ENCODE data around the gene SDS. TPM values are rescaled to one million over a fixed set of nuclear protein-coding genes. Genes with fewer than 3 reads are reported as not detected.

The SDS gene
- total and polyA plus RNA-seq, 2 donors (not counting 3 experiments of a cell fraction or from before 2014, with no cell fraction given) = not detected

GRCh38 chr12:113368331-113368730, 35.4 kb downstream of the SDS start:
- no peak for TF ChIP-seq POLR2A (IDR thresholded peaks at IDR 0.05; ENCODE audit: low read depth, low read length)
- TF ChIP-seq FOS (IDR thresholded peaks at IDR 0.05; ENCODE audit: borderline replicate concordance, insufficient read depth, low read length) = no peak
- TF ChIP-seq EZH2 (IDR thresholded peaks at IDR 0.05; ENCODE audit: borderline replicate concordance, low read depth, low read length, severe bottlenecking) = no peak
- TF ChIP-seq POLR2AphosphoS5 (IDR thresholded peaks at IDR 0.05; ENCODE audit: insufficient read depth, low read depth, low read length) = no peak
- TF ChIP-seq MYC (IDR thresholded peaks at IDR 0.05; ENCODE audit: low read depth, low read length) = no peak
- no peak for TF ChIP-seq GATA2 (IDR thresholded peaks at IDR 0.05; ENCODE audit: insufficient read depth, insufficient read length, low read depth, low read length)
- TF ChIP-seq MAX (IDR thresholded peaks at IDR 0.05; ENCODE audit: insufficient read depth, insufficient read length) = no peak
- TF ChIP-seq CTCF (IDR thresholded peaks at IDR 0.05; ENCODE audit: extremely low read depth in 1 of 2, insufficient read depth in 1 of 2, low read depth in 1 of 2, low read length in 2 of 2) = no peak
- no peak for TF ChIP-seq JUN (IDR thresholded peaks at IDR 0.05; ENCODE audit: borderline replicate concordance, insufficient read depth, insufficient read length, low read depth)
- Histone ChIP-seq H3K36me3 (ENCODE audit: control insufficient read depth in 2 of 2, extremely low read depth in 1 of 2, insufficient read depth in 2 of 2, low read length in 2 of 2) (peaks cover 0 to 9% of the 10 kb centered on the region in 2 experiments), H2AFZ (ENCODE audit: low read depth, low read length) (no peak overlapping the region), H3K27me3 (ENCODE audit: control insufficient read depth in 2 of 2, insufficient read depth in 2 of 2, low read length in 2 of 2) (no peaks in the 10 kb centered on the region), H3K4me1 (ENCODE audit: control insufficient read depth, extremely low read depth, insufficient read depth, low read length) (no peaks in the 10 kb centered on the region), H3K9me1 (replicated peaks; ENCODE audit: control insufficient read depth, extremely low read depth, insufficient read depth, low read length) (no peaks in the 10 kb centered on the region), H3K9ac (replicated peaks; ENCODE audit: extremely low read depth, insufficient read depth, low read length) (no peak overlapping the region), H4K20me1 (replicated peaks; ENCODE audit: control insufficient read depth, extremely low read depth, insufficient read depth, low read length) (no peaks in the 10 kb centered on the region), H3K27ac (ENCODE audit: insufficient read depth, low read depth, low read length) (no peak overlapping the region), H3K9me3 (replicated peaks; ENCODE audit: control insufficient read depth, insufficient read depth, low read length) (no peaks in the 10 kb centered on the region), H3K4me2 (ENCODE audit: insufficient read depth, low read length) (no peak overlapping the region), H3K4me3 (replicated peaks in 1 of 3; ENCODE audit: insufficient read depth in 1 of 3, low read depth in 1 of 3, low read length in 3 of 3) (no peak overlapping the region), H3K79me2 (ENCODE audit: control insufficient read depth, insufficient read depth, low read length) (no peaks in the 10 kb centered on the region)
- dilution Hi-C loops (cut with MboI; ENCODE audit: extremely low pct_ligation_motif_present, low sequenced_read_pairs) (no loop called here), intact Hi-C loops (cut with micrococcal nuclease) (no loop called here)
- ChIA-PET CTCF (no interaction called here), POLR2A (no interaction called here)
- FAIRE-seq = no peak
- DNase-seq (ENCODE audit: low read depth, low spot score) = no peak
- BruUV-seq (replicated peaks) = no TSS peak
